H1 (cell line): ENCODE measurements around the gene PTPN22.

ENCODE experiments used
- CTCF ChIP-seq, 3 experiments: IDR thresholded peaks; 1 replicate in 2 of 3; 2 replicates in 1 of 3; pipeline versions ENCODE4 v1.5.1 to v1.6.1; 2011; ENCODE audit warnings: low read length in 3 of 3, mild to moderate bottlenecking in 3 of 3, inconsistent platforms in 2 of 3, low read depth in 1 of 3, moderate library complexity in 1 of 3; ENCODE audit not compliant: insufficient read depth in 1 of 3; ENCODE audit errors: control extremely low read depth in 1 of 3
- EZH2 ChIP-seq: fragments of 200-600 bp; sonication (generic); IDR thresholded peaks from 2 replicates; pipeline ENCODE4 v1.7.1; 2012; ENCODE audit warnings: low read depth, mild to moderate bottlenecking, moderate library complexity, low read length, inconsistent platforms; ENCODE audit not compliant: severe bottlenecking
- MAX ChIP-seq: IDR thresholded peaks from 2 replicates; pipeline ENCODE4 v1.6.1; 2012; ENCODE audit warnings: inconsistent platforms
- POLR2A ChIP-seq, 2 experiments: IDR thresholded peaks; 1 replicate in 1 of 2; 2 replicates in 1 of 2; pipeline ENCODE4 v1.6.1; 2011; ENCODE audit warnings: low read depth in 2 of 2, low read length in 2 of 2, mild to moderate bottlenecking in 2 of 2; ENCODE audit errors: control extremely low read depth in 1 of 2

DNA sequence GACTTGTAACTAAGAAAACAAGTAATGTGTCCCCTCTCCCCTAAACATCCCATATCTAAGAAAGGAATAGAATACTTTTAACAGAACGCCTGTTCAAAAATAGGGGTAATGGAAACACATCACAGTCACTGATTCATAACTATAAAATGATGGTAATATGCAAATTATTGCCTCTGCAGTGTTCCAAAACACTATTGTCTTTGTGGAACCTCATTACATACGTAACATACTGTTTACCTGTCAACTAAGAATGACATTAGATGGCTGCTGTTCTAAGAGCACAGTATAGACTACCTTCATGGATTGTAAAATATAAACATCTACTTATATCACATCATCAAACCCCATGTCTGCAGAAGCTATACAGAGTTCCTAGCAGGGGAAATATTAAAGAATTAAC is 19.3 kb upstream of the PTPN22 start:
- TF ChIP-seq POLR2A (IDR thresholded peaks at IDR 0.05; ENCODE audit: control extremely low read depth in 1 of 2, low read depth in 2 of 2, low read length in 2 of 2) (no peak), CTCF (IDR thresholded peaks at IDR 0.05; ENCODE audit: control extremely low read depth in 1 of 3, insufficient read depth in 1 of 3, low read depth in 1 of 3, low read length in 3 of 3) (no peak), MAX (no peak), EZH2 (no peak)
